GM21381 (cell line): Measurements from ENCODE around the gene CLVS2.

Source experiments
- ATAC-seq: cut with Tn5 transposase; IDR thresholded peaks from one replicate; pipeline ENCODE4 v1.9.1; 2021; ENCODE audit warnings: mild to moderate bottlenecking, moderate library complexity; ENCODE audit not compliant: unreplicated experiment

CLVS2 gene

GRCh38 chr6:123022975-123023374 lies 26.9 kb downstream of the CLVS2 start:
- no peak for ATAC-seq

GRCh38 chr6:123024976-123025375 lies 28.9 kb downstream of the CLVS2 start:
- ATAC-seq = no peak

- no peak for ATAC-seq
Measured at GRCh38 chr6:123027408-123027807, 31.4 kb downstream of the CLVS2 start.

GRCh38 chr6:123028263-123028662 lies 32.2 kb downstream of the CLVS2 start:
- ATAC-seq = no peak

GRCh38 chr6:123030282-123030681 lies 34.2 kb downstream of the CLVS2 start:
- no peak for ATAC-seq

- no peak for ATAC-seq
Measured at GRCh38 chr6:123036648-123037047, 40.6 kb downstream of the CLVS2 start.

GRCh38 chr6:123039431-123039830 lies 43.4 kb downstream of the CLVS2 start:
- no peak for ATAC-seq

- ATAC-seq = no peak
Measured at GRCh38 chr6:123042401-123042800, 46.4 kb downstream of the CLVS2 start.

- no peak for ATAC-seq
Measured at GRCh38 chr6:123044341-123044860, 48.4 kb downstream of the CLVS2 start.

GRCh38 chr6:123053602-123054225 lies 57.7 kb downstream of the CLVS2 start:
- no peak for ATAC-seq

GRCh38 chr6:123055256-123055655 lies 59.2 kb downstream of the CLVS2 start:
- ATAC-seq = no peak

- no peak for ATAC-seq
Measured at GRCh38 chr6:123062670-123063069, 66.6 kb downstream of the CLVS2 start.

- ATAC-seq = no peak
Measured at GRCh38 chr6:123064038-123064437, 68.0 kb downstream of the CLVS2 start.

GRCh38 chr6:123074616-123075015 lies 78.6 kb downstream of the CLVS2 start:
- no peak for ATAC-seq

- no peak for ATAC-seq
Measured at GRCh38 chr6:123085403-123085802, 89.4 kb downstream of the CLVS2 start.

GRCh38 chr6:123089226-123089625 lies 93.2 kb downstream of the CLVS2 start:
- ATAC-seq = no peak

- ATAC-seq = no peak
Measured at GRCh38 chr6:123091091-123091895, 95.3 kb downstream of the CLVS2 start.

GRCh38 chr6:123091896-123092271 lies 95.8 kb downstream of the CLVS2 start:
- no peak for ATAC-seq

GRCh38 chr6:123094795-123095194 lies 98.8 kb downstream of the CLVS2 start:
- no peak for ATAC-seq

- no peak for ATAC-seq
Measured at GRCh38 chr6:123105561-123105960, 109.5 kb downstream of the CLVS2 start.

- no peak for ATAC-seq
Measured at GRCh38 chr6:123116370-123116769, 120.3 kb downstream of the CLVS2 start.
